MM.1S (cell line): ENCODE data around the gene ADAM8.

ENCODE experiments used
- EZH2 ChIP-seq: fragments of 300-600 bp; sonication (generic); optimal IDR thresholded peaks from 2 replicates; pipeline ENCODE3; 2017; ENCODE audit warnings: low read depth, mild to moderate bottlenecking, antibody characterized with exemption, low read length, mixed read lengths
- EZH2phosphoT487 ChIP-seq: fragments of 300-600 bp; sonication (generic); IDR thresholded peaks from 2 replicates; pipeline ENCODE4 v1.6.1; 2018; ENCODE audit warnings: antibody characterized with exemption, low read length
- TF ChIP-seq, protein P1 (sequence below): fragments of 300-600 bp; sonication (generic); IDR thresholded peaks from 2 replicates; pipeline ENCODE4 v1.5.1; 2016; ENCODE audit warnings: antibody characterized with exemption, low read length, mixed read lengths

DNA sequence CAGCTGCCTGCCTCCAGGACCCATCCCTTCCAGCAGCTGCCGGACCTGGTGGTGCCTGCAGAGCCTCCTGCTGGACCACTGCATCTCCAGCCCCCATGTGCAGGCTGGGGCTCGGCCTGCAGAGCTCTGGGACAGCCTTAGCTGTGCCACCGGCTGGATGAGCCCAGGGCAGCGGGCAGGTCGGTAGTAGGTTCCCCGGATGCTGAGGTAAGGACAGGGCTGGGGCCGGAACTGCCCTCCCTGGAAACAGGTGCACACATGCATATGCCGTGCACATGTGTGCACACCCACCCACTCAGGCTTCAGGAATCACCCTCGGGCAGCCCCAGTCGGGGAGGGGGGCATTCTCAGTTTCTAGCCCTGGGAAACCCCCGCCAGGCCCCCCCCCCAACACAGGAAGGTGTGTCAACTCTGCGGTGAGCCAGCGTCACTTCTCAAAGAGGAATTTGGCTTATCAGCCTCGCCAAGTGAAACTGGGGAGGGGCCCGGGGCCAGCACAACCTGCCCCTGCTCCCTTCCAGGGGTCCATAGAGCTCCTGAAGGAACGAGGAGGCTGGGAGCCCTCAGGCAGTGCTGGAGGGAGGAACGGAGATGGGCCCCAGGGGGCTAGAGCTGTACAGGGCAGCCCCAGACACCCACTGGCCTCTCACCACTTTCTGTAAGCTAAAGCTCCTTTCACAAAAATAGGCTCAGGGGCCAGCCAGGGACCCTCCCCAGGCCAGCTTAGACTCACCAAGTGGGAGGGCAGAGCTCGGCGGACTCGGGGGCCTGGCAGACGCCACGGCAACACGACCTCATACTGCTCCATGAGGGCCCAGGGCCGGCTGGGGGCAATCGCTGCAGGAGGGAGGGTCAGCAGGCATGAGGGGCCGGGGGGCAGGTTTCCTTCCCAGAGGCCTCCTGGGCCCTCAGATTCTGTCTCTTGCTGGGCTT is 1.7 kb downstream of the ADAM8 start:
- TF ChIP-seq, protein P1, sequence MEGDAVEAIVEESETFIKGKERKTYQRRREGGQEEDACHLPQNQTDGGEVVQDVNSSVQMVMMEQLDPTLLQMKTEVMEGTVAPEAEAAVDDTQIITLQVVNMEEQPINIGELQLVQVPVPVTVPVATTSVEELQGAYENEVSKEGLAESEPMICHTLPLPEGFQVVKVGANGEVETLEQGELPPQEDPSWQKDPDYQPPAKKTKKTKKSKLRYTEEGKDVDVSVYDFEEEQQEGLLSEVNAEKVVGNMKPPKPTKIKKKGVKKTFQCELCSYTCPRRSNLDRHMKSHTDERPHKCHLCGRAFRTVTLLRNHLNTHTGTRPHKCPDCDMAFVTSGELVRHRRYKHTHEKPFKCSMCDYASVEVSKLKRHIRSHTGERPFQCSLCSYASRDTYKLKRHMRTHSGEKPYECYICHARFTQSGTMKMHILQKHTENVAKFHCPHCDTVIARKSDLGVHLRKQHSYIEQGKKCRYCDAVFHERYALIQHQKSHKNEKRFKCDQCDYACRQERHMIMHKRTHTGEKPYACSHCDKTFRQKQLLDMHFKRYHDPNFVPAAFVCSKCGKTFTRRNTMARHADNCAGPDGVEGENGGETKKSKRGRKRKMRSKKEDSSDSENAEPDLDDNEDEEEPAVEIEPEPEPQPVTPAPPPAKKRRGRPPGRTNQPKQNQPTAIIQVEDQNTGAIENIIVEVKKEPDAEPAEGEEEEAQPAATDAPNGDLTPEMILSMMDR, result no peak
- TF ChIP-seq EZH2phosphoT487, result no peak
- TF ChIP-seq EZH2, result no peak
